Measurements from ENCODE around the gene ELL. TPM values are rescaled to one million over a fixed set of nuclear protein-coding genes. Genes with fewer than 3 reads are reported as not detected.
"Not testable (repeated sequence)": the region's sequence is repeated elsewhere in the genome, so short reads cannot be mapped to it uniquely, and the experiment has no call there.

ELL gene
- total RNA-seq, 1 donor from 2014 or later = 30.5 TPM

GRCh38 chr19:18531485-18531884, 9.6 kb upstream of the ELL start:
- Histone ChIP-seq H3K4me3 (no peak overlapping the region), H3K9me3 (no peaks in the 10 kb centered on the region), H3K4me1 (no peaks in the 10 kb centered on the region), H3K27ac (no peak overlapping the region), H3K27me3 (no peaks in the 10 kb centered on the region), H3K36me3 (peaks cover 39 to 53% of the 10 kb centered on the region in 2 donors)
- no peak for TF ChIP-seq CTCF (IDR thresholded peaks at IDR 0.05)
- no peak for DNase-seq (ENCODE audit: low spot score in 2 of 2)
- intact Hi-C loops (cut with DNase I) = no loop called here

GRCh38 chr19:18529782-18530181, 7.9 kb upstream of the ELL start:
- Histone ChIP-seq H3K27me3 (no peaks in the 10 kb centered on the region), H3K9me3 (no peaks in the 10 kb centered on the region), H3K27ac (no peak overlapping the region), H3K4me3 (no peak overlapping the region), H3K4me1 (no peaks in the 10 kb centered on the region), H3K36me3 (peaks cover 29 to 36% of the 10 kb centered on the region in 2 donors)
- TF ChIP-seq CTCF (IDR thresholded peaks at IDR 0.05) = no peak
- intact Hi-C loops (cut with DNase I) = no loop called here
- DNase-seq (ENCODE audit: low spot score in 2 of 2) = no peak

- H3K27ac ChIP-seq = no peak overlapping the region
- TF ChIP-seq CTCF (IDR thresholded peaks at IDR 0.05) = no peak
- DNase-seq (ENCODE audit: low spot score in 2 of 2) = no peak
- H3K27me3 ChIP-seq = no peaks in the 10 kb centered on the region
- intact Hi-C loops (cut with DNase I) = no loop called here
- no peak overlapping the region for H3K4me3 ChIP-seq
- H3K9me3 ChIP-seq = no peaks in the 10 kb centered on the region
- H3K4me1 ChIP-seq = no peaks in the 10 kb centered on the region
- peaks cover 2 to 5% of the 10 kb centered on the region in 2 donors for H3K36me3 ChIP-seq
These were observed 4.4 kb upstream of the ELL start for GRCh38 chr19:18526316-18526715.

GRCh38 chr19:18523841-18524240, 2.0 kb upstream of the ELL start:
- TF ChIP-seq CTCF (IDR thresholded peaks at IDR 0.05) = no peak
- Histone ChIP-seq H3K27ac (no peak overlapping the region), H3K4me1 (peaks cover 2 to 7% of the 10 kb centered on the region in 2 donors), H3K4me3 (no peak overlapping the region), H3K27me3 (no peaks in the 10 kb centered on the region), H3K9me3 (no peaks in the 10 kb centered on the region), H3K36me3 (no peaks in the 10 kb centered on the region)
- intact Hi-C loops (cut with DNase I) = no loop called here
- DNase-seq (ENCODE audit: low spot score in 2 of 2) = no peak

GRCh38 chr19:18522862-18523440, 1.1 kb upstream of the ELL start:
- H3K27me3 ChIP-seq; H3K36me3 ChIP-seq; H3K9me3 ChIP-seq; DNase-seq (ENCODE audit: low spot score in 2 of 2): not testable (repeated sequence)
- H3K4me3 ChIP-seq = peak overlapping the region; percentile 37 to 49
- intact Hi-C loops (cut with DNase I) = loop anchor here (1.0 kb wide), 5 partner anchors 20 to 113 kb away; partner anchors contain the start of genes FKBP8, KXD1 and UBA52
- H3K27ac ChIP-seq = peak overlapping the region; percentile 12 to 62
- H3K4me1 ChIP-seq = peaks cover 3 to 10% of the 10 kb centered on the region in 2 donors

- H3K9me3 ChIP-seq = no peaks in the 10 kb centered on the region
- no peaks in the 10 kb centered on the region for H3K36me3 ChIP-seq
- H3K27me3 ChIP-seq = no peaks in the 10 kb centered on the region
- peak; percentile 100 for DNase-seq (ENCODE audit: low spot score in 2 of 2)
- H3K4me1 ChIP-seq = peaks cover 3 to 10% of the 10 kb centered on the region in 2 donors
- H3K27ac ChIP-seq = peak overlapping the region; percentile 97 to 99
- intact Hi-C loops (cut with DNase I) = loop anchor here (1.0 kb wide), 5 partner anchors 21 to 114 kb away; partner anchors contain the start of genes FKBP8, KXD1 and UBA52
- peak in 1 of 3 experiments; percentile 31 for TF ChIP-seq CTCF (IDR thresholded peaks at IDR 0.05)
- H3K4me3 ChIP-seq = peak overlapping the region; percentile 97 to 99
These were observed 423 bp upstream of the ELL start for GRCh38 chr19:18522124-18522861.
